Calu3 (cell line): ENCODE results near the gene FMO3. TPM values are rescaled to one million over a fixed set of nuclear protein-coding genes. Genes with fewer than 3 reads are reported as not detected.

ENCODE experiments used
- BruUV-seq: library from RNA; stranded (reverse); fragments of 400-500 nt; replicated peaks from 2 replicates; lab custom pipeline; 2021; lab: Mats Ljungman, UMichigan
- CTCF ChIA-PET: fragments of 300-600 bp; sonication (Branson Sonifier 250); formaldehyde crosslinking; loops from one replicate; lab custom pipeline; 2022; ENCODE audit warnings: antibody characterized with exemption; lab: Charles Lee
- DNase-seq: peaks from one replicate; pipeline ENCODE4 v3.0.0; 2022
- H3K27ac Mint-ChIP-seq: one replicate; pipeline ENCODE4 v1.8.0; 2022; ENCODE audit warnings: mixed read lengths; ENCODE audit not compliant: unreplicated experiment
- H3K27me3 Mint-ChIP-seq: one replicate; pipeline ENCODE4 v1.8.0; 2022; ENCODE audit warnings: mixed read lengths; ENCODE audit not compliant: unreplicated experiment
- H3K36me3 Mint-ChIP-seq: one replicate; pipeline ENCODE4 v1.8.0; 2022; ENCODE audit warnings: mild to moderate bottlenecking, moderate library complexity, mixed read lengths; ENCODE audit not compliant: insufficient read depth, unreplicated experiment
- H3K4me1 Mint-ChIP-seq: one replicate; pipeline ENCODE4 v1.8.0; 2022; ENCODE audit warnings: mild to moderate bottlenecking, low read depth, mixed read lengths; ENCODE audit not compliant: unreplicated experiment
- H3K4me3 Mint-ChIP-seq: one replicate; pipeline ENCODE4 v1.8.0; 2022; ENCODE audit warnings: mild to moderate bottlenecking, low read depth, moderate library complexity, mixed read lengths; ENCODE audit not compliant: unreplicated experiment
- H3K9me3 Mint-ChIP-seq: one replicate; pipeline ENCODE4 v1.8.0; 2022; ENCODE audit warnings: low read depth, mixed read lengths; ENCODE audit not compliant: unreplicated experiment
- CTCF ChIP-seq: fragments of 200-600 bp; IDR thresholded peaks from one replicate; pipeline ENCODE4 v1.8.0; 2022; ENCODE audit warnings: antibody characterized with exemption; ENCODE audit not compliant: unreplicated experiment
- intact Hi-C: fragments of 100-400 bp; cut with micrococcal nuclease; formaldehyde crosslinking; loops from one replicate; pipeline ENCODE4 v1.10.0; 2022; ENCODE audit not compliant: unreplicated experiment
- total RNA-seq: library from RNA; stranded (reverse); gene quantifications from 2 replicates; pipeline ENCODE4 v1.2.3, GENCODE V29; 2022

The FMO3 gene
- total RNA-seq, 1 experiment from 2014 or later, result not detected

GRCh38 chr1:171061425-171062143, 29.1 kb upstream of the FMO3 start:
- no peaks in the 10 kb centered on the region for H3K9me3 Mint-ChIP-seq
- CTCF ChIA-PET, result no interaction called here
- no peak for DNase-seq

GRCh38 chr1:171062902-171063301, 27.8 kb upstream of the FMO3 start:
- H3K4me3 Mint-ChIP-seq, result no peak overlapping the region

More at GRCh38 chr1:171061425-171062143, 29.1 kb upstream of the FMO3 start:
- TF ChIP-seq CTCF, result no peak
- BruUV-seq, result no TSS peak
- Mint-ChIP-seq H3K27me3 (peaks cover 20% of the 10 kb centered on the region), H3K36me3 (no peaks in the 10 kb centered on the region), H3K4me1 (no peaks in the 10 kb centered on the region), H3K4me3 (no peak overlapping the region), H3K27ac (no peak overlapping the region)
- intact Hi-C loops, result no loop called here

GRCh38 chr1:171075041-171075440, 15.7 kb upstream of the FMO3 start:
- H3K4me3 Mint-ChIP-seq, result no peak overlapping the region
- no peaks in the 10 kb centered on the region for H3K36me3 Mint-ChIP-seq
- TF ChIP-seq CTCF, result no peak
- DNase-seq, result no peak
- H3K27ac Mint-ChIP-seq, result no peak overlapping the region
- CTCF ChIA-PET, result interaction anchor here (0.6 to 1.1 kb wide), 3 partner anchors 108 to 328 kb away, joined by 3 read pairs; no protein-coding TSS in a partner anchor
- BruUV-seq, result no TSS peak
- H3K9me3 Mint-ChIP-seq, result no peaks in the 10 kb centered on the region
- intact Hi-C loops, result no loop called here
- no peaks in the 10 kb centered on the region for H3K4me1 Mint-ChIP-seq
- no peaks in the 10 kb centered on the region for H3K27me3 Mint-ChIP-seq

More at GRCh38 chr1:171062902-171063301, 27.8 kb upstream of the FMO3 start:
- CTCF ChIA-PET, result no interaction called here
- BruUV-seq, result no TSS peak
- no peaks in the 10 kb centered on the region for H3K4me1 Mint-ChIP-seq
- intact Hi-C loops, result no loop called here
- H3K27me3 Mint-ChIP-seq, result peaks cover 31% of the 10 kb centered on the region
- H3K27ac Mint-ChIP-seq, result no peak overlapping the region
- no peak for DNase-seq
- no peaks in the 10 kb centered on the region for H3K36me3 Mint-ChIP-seq
- no peak for TF ChIP-seq CTCF
- H3K9me3 Mint-ChIP-seq, result no peaks in the 10 kb centered on the region

GRCh38 chr1:171081314-171081753, 9.4 kb upstream of the FMO3 start:
- BruUV-seq, result no TSS peak
- Mint-ChIP-seq H3K9me3 (no peaks in the 10 kb centered on the region), H3K4me1 (no peaks in the 10 kb centered on the region), H3K27ac (no peak overlapping the region), H3K36me3 (no peaks in the 10 kb centered on the region), H3K4me3 (no peak overlapping the region), H3K27me3 (peaks cover 14% of the 10 kb centered on the region)
- intact Hi-C loops, result loop anchor here (1.0 to 5.0 kb wide), 4 partner anchors 107 to 321 kb away; no protein-coding TSS in a partner anchor
- no peak for TF ChIP-seq CTCF
- no peak for DNase-seq
- CTCF ChIA-PET, result interaction anchor here (1.0 to 2.4 kb wide), 7 partner anchors 9 to 232 kb away, joined by 3 to 24 read pairs (median 6); partner anchors contain the start of genes FMO3 and FMO4
